Natural killer cell (primary cell): ENCODE data around the gene SCAF8. TPM values are rescaled to one million over a fixed set of nuclear protein-coding genes. Genes with fewer than 3 reads are reported as not detected.
A peak's percentile ranks its signal among the peaks of the same experiment; 100 is the strongest.

Source experiments
- ATAC-seq, 3 donors: fragments of 150-1000 bp in 2 of 3; fragments of 200-7000 bp in 1 of 3; cut with Tn5 transposase; 1 replicate in 1 of 3; 2 replicates in 2 of 3; pipeline ENCODE4 v1.10.0; 2021; ENCODE audit warnings: mild to moderate bottlenecking in 2 of 3, moderate library complexity in 2 of 3
- DNase-seq, 2 donors: peaks; one replicate each; pipeline versions ENCODE4 v3.0.0 to v3.0.0-alpha.2; 2013 to 2021; ENCODE audit warnings: mixed read lengths in 1 of 2
- H3K27ac ChIP-seq: one replicate; pipeline ENCODE4 v1.5.1; 2013; ENCODE audit warnings: mild to moderate bottlenecking, low read length
- H3K27me3 ChIP-seq: one replicate; pipeline ENCODE4 v1.6.1; 2013; ENCODE audit warnings: low read length; ENCODE audit not compliant: control insufficient read depth, insufficient read depth
- H3K36me3 ChIP-seq: one replicate; pipeline ENCODE4 v1.6.1; 2013; ENCODE audit warnings: low read length; ENCODE audit not compliant: control insufficient read depth, insufficient read depth
- H3K4me1 ChIP-seq: one replicate; pipeline ENCODE4 v1.6.1; 2013; ENCODE audit warnings: low read length; ENCODE audit not compliant: control insufficient read depth, insufficient read depth
- H3K4me3 ChIP-seq: one replicate; pipeline ENCODE4 v1.5.1; 2013; ENCODE audit warnings: low read length
- H3K9me3 ChIP-seq: one replicate; pipeline ENCODE4 v1.6.1; 2013; ENCODE audit warnings: low read length; ENCODE audit not compliant: control insufficient read depth, insufficient read depth
- H3K27ac Mint-ChIP-seq, 2 donors: one replicate each; pipeline ENCODE4 v1.8.0; 2022; ENCODE audit warnings: mild to moderate bottlenecking in 2 of 2, mixed read lengths in 2 of 2, moderate library complexity in 1 of 2
- H3K27me3 Mint-ChIP-seq, 2 donors: one replicate each; pipeline ENCODE4 v1.8.0; 2022; ENCODE audit warnings: low read depth in 2 of 2, mixed read lengths in 2 of 2
- H3K36me3 Mint-ChIP-seq: one replicate; pipeline ENCODE4 v1.8.0; 2022; ENCODE audit warnings: mixed read lengths
- H3K4me1 Mint-ChIP-seq, 2 donors: one replicate each; pipeline ENCODE4 v1.8.0; 2022; ENCODE audit warnings: mixed read lengths in 2 of 2
- H3K4me3 Mint-ChIP-seq: one replicate; pipeline ENCODE4 v1.8.0; 2022; ENCODE audit warnings: mild to moderate bottlenecking, moderate library complexity, mixed read lengths
- H3K9me3 Mint-ChIP-seq, 2 donors: one replicate each; pipeline ENCODE4 v1.8.0; 2022; ENCODE audit warnings: mixed read lengths in 2 of 2
- CTCF ChIP-seq: fragments of 200-600 bp; IDR thresholded peaks from one replicate; pipeline ENCODE4 v1.8.0; 2022; ENCODE audit warnings: antibody characterized with exemption
- WGBS: methylation state at CpG from one replicate; pipeline ENCODE4 v1.1.7; 2013; ENCODE audit warnings: missing lambda C conversion rate; ENCODE audit not compliant: insufficient coverage; 5-methylcytosine and 5-hydroxymethylcytosine counted together
- intact Hi-C: fragments of 100-400 bp; cut with micrococcal nuclease; formaldehyde crosslinking; loops from one replicate; pipeline ENCODE4 v1.14.2; 2022
- total RNA-seq, 4 donors: library from RNA; stranded (reverse); fragments of 120-200 nt in 1 of 4; gene quantifications; one replicate each; pipeline versions ENCODE4 v1.2.3 to v1.2.4, GENCODE V29; 2013 to 2022

SCAF8 gene
- total RNA-seq, 3 donors from 2014 or later (not counting 1 experiment from before 2014, with no cell fraction given), result 60.0 to 74.3 (median 68.2) TPM

DNA sequence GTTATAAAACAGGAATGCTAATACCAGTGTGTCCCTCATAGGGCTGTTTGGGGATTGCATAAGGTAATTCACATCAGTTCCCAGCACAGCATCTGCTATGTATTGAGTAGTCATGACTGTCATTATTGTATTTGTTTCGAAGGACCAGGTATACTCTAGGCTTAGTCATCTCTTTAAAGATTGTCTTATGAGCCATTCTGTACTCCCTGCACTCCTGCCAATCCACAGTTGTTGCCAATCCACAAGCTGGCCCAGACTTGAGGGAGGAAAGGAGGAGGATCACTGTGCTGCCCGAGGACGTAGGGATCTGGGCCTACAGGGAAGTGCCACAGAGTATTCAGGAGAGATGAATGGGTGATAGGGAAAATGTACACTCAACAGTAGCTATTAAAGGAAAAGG is 148.9 kb downstream of the SCAF8 start:
- DNase-seq (no peak), ATAC-seq (peak in 1 of 3 donors; percentile 24)
- Histone ChIP-seq H3K27ac (no peak overlapping the region), H3K27me3 (no peaks in the 10 kb centered on the region), H3K4me1 (no peaks in the 10 kb centered on the region), H3K36me3 (no peaks in the 10 kb centered on the region), H3K4me3 (no peak overlapping the region), H3K9me3 (no peaks in the 10 kb centered on the region)
- H3K27me3 Mint-ChIP-seq, result no peaks in the 10 kb centered on the region
- WGBS, result 97% methylated on average over 3 of the region's 3 CpGs
- no peaks in the 10 kb centered on the region for H3K9me3 Mint-ChIP-seq
- H3K27ac Mint-ChIP-seq, result no peak overlapping the region
- no peak overlapping the region for H3K4me3 Mint-ChIP-seq
- no peaks in the 10 kb centered on the region for H3K36me3 Mint-ChIP-seq
- intact Hi-C loops, result no loop called here
- TF ChIP-seq CTCF, result no peak
- peaks cover 14 to 15% of the 10 kb centered on the region in 2 donors for H3K4me1 Mint-ChIP-seq

Other genes starting within 250 kb of the SCAF8 start
- under 1 TPM in 1 of 3 donors, not detected in 2; 0.18 TPM for gene CNKSR3, start 222.7 kb upstream of the SCAF8 start, total RNA-seq